ENCODE data around the gene HSPA4L.

DNA sequence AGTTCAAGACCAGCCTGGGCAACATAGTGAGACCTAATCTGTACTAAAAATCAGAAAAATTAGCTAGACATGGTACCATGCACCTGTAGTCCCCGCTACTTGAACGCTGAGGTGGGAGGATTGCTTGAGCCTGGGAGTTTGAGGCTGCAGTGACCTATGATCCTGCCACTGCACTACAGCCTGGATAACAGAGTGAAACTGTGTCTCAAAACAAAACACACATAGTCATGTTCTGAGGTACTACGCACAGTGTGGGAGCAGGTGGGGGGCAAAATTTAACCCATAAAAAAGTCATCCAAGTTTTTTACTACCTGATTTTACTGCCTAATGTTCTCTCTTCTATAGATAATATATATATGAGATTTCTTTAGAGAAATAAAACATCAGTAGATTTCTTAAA lies 28.4 kb downstream of the HSPA4L start:
- no peak for TF ChIP-seq ZNF274 (IDR thresholded peaks at IDR 0.05; ENCODE audit: low read depth, low read length)
- no peak for TF ChIP-seq YY1 (IDR thresholded peaks at IDR 0.05; ENCODE audit: insufficient read depth, insufficient read length)
